Measurements from ENCODE around the gene MPDU1. TPM values are rescaled to one million over a fixed set of nuclear protein-coding genes. Genes with fewer than 3 reads are reported as not detected.

Gene MPDU1
- total RNA-seq, 1 experiment from 2014 or later = 57.0 TPM

DNA sequence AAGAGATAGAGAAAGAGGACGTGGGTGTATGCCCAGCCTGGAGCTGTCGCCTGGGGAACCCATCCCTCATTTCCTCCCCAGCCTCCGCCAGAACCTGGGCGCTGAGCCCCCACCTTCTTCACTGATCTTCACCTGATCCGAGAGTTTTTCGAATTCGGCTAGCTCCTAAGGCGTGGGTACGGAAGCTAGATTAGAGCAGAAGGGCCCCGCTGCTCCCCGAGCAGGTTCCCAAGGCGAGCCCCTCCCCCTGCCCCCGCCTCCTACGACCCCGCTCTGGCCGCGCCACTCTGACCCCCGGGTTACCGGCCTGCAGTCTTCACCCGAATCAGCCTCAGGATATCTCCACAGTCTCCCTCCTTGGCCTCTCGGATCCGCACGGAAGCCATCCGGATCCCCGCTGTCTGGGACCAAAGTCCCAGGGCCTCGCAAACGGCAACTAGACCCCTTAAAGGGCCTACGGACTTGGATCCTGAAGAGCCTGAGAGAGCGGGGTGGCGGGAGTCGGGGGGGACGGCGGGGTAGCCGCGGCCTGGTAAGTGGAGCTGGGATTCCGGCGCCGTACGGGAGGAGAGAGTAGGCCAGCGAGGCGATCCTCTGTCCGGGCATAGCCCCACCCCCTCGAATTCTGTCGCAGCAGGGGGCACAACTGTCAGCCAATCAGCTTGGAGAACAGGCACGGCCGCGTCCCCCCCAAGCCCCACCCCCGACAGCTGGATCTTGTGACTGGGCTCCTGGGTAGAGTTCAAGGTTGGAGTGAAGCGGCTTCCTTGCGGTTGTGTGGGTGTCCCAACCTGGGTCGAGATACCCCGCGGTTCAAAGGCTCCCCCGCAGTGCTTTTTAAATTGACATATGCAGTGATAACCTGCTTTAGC is 43.8 kb downstream of the MPDU1 start, which contains the start of gene SAT2 (continued):
- TF ChIP-seq AFF4 (CRISPR knock-in tag; IDR thresholded peaks at IDR 0.05; ENCODE audit: borderline replicate concordance) = no peak
- TF ChIP-seq ZNF416 (CRISPR knock-in tag; IDR thresholded peaks at IDR 0.05) = peak; percentile 87
- 0 out of 2 replicates have a peak, but pooled peaks have one; percentile 33 for TF ChIP-seq TP53 (CRISPR knock-in tag; IDR thresholded peaks at IDR 0.05)
- no peak for TF ChIP-seq ZNF317 (CRISPR knock-in tag; IDR thresholded peaks at IDR 0.05; ENCODE audit: borderline replicate concordance, low read depth)
- no peak for TF ChIP-seq ZNF232 (CRISPR knock-in tag; IDR thresholded peaks at IDR 0.05)
- no peak for TF ChIP-seq RELA (CRISPR knock-in tag; IDR thresholded peaks at IDR 0.05; ENCODE audit: borderline replicate concordance)
- 0 out of 2 replicates have a peak, but pooled peaks have one; percentile 4 for TF ChIP-seq HMGXB4 (CRISPR knock-in tag; IDR thresholded peaks at IDR 0.05)
- TF ChIP-seq, protein P1, sequence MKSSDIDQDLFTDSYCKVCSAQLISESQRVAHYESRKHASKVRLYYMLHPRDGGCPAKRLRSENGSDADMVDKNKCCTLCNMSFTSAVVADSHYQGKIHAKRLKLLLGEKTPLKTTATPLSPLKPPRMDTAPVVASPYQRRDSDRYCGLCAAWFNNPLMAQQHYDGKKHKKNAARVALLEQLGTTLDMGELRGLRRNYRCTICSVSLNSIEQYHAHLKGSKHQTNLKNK (CRISPR knock-in tag; IDR thresholded peaks at IDR 0.05) = no peak
- TF ChIP-seq, protein P2, sequence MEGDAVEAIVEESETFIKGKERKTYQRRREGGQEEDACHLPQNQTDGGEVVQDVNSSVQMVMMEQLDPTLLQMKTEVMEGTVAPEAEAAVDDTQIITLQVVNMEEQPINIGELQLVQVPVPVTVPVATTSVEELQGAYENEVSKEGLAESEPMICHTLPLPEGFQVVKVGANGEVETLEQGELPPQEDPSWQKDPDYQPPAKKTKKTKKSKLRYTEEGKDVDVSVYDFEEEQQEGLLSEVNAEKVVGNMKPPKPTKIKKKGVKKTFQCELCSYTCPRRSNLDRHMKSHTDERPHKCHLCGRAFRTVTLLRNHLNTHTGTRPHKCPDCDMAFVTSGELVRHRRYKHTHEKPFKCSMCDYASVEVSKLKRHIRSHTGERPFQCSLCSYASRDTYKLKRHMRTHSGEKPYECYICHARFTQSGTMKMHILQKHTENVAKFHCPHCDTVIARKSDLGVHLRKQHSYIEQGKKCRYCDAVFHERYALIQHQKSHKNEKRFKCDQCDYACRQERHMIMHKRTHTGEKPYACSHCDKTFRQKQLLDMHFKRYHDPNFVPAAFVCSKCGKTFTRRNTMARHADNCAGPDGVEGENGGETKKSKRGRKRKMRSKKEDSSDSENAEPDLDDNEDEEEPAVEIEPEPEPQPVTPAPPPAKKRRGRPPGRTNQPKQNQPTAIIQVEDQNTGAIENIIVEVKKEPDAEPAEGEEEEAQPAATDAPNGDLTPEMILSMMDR (IDR thresholded peaks at IDR 0.05) = no peak
- peak; percentile 56; the same call in 1 of the 2 replicates for TF ChIP-seq TEAD1 (CRISPR knock-in tag; IDR thresholded peaks at IDR 0.05)
- TF ChIP-seq CREB1 (CRISPR knock-in tag; IDR thresholded peaks at IDR 0.05) = no peak
- TF ChIP-seq, protein P3, sequence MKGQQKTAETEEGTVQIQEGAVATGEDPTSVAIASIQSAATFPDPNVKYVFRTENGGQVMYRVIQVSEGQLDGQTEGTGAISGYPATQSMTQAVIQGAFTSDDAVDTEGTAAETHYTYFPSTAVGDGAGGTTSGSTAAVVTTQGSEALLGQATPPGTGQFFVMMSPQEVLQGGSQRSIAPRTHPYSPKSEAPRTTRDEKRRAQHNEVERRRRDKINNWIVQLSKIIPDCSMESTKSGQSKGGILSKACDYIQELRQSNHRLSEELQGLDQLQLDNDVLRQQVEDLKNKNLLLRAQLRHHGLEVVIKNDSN (CRISPR knock-in tag; IDR thresholded peaks at IDR 0.05) = peak; percentile 34; the same call in 1 of the 2 replicates
- no peak for TF ChIP-seq IRF2 (CRISPR knock-in tag; IDR thresholded peaks at IDR 0.05; ENCODE audit: borderline replicate concordance, low read depth)
- TF ChIP-seq NFYB (CRISPR knock-in tag; conservative IDR thresholded peaks at IDR 0.05; ENCODE audit: low read depth) = peak; percentile 47
- no peak for TF ChIP-seq GABPB1 (CRISPR knock-in tag; IDR thresholded peaks at IDR 0.05)
- TF ChIP-seq, protein P4, sequence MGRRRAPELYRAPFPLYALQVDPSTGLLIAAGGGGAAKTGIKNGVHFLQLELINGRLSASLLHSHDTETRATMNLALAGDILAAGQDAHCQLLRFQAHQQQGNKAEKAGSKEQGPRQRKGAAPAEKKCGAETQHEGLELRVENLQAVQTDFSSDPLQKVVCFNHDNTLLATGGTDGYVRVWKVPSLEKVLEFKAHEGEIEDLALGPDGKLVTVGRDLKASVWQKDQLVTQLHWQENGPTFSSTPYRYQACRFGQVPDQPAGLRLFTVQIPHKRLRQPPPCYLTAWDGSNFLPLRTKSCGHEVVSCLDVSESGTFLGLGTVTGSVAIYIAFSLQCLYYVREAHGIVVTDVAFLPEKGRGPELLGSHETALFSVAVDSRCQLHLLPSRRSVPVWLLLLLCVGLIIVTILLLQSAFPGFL (CRISPR knock-in tag; IDR thresholded peaks at IDR 0.05; ENCODE audit: borderline replicate concordance) = no peak
- TF ChIP-seq, protein P5, sequence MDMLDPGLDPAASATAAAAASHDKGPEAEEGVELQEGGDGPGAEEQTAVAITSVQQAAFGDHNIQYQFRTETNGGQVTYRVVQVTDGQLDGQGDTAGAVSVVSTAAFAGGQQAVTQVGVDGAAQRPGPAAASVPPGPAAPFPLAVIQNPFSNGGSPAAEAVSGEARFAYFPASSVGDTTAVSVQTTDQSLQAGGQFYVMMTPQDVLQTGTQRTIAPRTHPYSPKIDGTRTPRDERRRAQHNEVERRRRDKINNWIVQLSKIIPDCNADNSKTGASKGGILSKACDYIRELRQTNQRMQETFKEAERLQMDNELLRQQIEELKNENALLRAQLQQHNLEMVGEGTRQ (CRISPR knock-in tag; IDR thresholded peaks at IDR 0.05) = peak; percentile 40
- peak; percentile 76; the same call in 1 of the 2 replicates for TF ChIP-seq ETV6 (CRISPR knock-in tag; IDR thresholded peaks at IDR 0.05)
- no peak for TF ChIP-seq MAX (CRISPR knock-in tag; IDR thresholded peaks at IDR 0.05)
- no peak for TF ChIP-seq OVOL2 (CRISPR knock-in tag; IDR thresholded peaks at IDR 0.05; ENCODE audit: borderline replicate concordance)
- no peak for TF ChIP-seq ARID4B (CRISPR knock-in tag; IDR thresholded peaks at IDR 0.05; ENCODE audit: borderline replicate concordance)
- TF ChIP-seq SP1 (CRISPR knock-in tag; conservative IDR thresholded peaks at IDR 0.05) = peak; percentile 58; the same call in 1 of the 2 replicates
